Measurements from ENCODE around the gene TAS1R1. TPM values are rescaled to one million over a fixed set of nuclear protein-coding genes. Genes with fewer than 3 reads are reported as not detected.

The TAS1R1 gene
- total RNA-seq, 1 experiment from 2014 or later, result not detected

DNA sequence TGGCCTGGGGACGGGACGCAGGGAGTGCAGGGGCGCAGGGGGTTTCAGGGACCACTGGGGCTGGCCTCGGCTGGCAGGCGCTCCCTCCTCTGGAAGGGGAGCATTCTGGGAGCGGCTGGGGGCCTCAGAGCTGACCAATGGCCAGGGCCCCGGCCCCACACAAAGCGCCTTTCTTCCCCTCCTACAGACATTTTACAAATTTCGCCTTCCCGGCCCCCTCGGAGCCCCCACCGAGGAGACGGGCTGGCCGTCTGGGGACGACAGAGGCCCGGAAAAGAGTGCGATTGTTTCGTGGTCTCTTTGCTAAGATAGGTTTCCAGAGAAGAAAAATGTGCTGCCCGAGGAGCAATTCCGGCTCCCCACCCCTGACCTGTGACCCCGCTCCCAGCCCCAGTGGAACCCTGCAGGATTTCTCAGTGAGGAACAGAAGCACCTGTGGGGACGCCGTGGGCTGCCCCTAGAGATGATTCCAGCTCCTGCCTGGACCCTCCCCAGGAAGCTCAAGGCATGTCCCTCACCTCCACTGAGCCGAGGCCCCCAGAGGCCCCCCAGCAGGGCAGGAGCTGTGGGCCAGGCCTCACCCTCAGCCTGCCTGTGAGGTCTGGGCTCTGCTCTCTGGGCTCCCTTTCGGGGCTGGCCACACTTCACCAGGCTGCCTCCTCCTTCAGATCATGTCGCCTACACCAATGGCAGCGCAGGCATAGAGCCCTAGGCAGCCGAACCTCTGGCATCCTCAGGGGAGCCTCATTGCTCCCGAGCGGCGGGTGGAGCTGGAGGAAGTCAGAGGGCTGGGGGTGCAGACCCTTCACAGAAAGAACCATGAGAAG, 48.7 kb upstream of the TAS1R1 start:
- ChIA-PET POLR2A (no interaction called here), CTCF (no interaction called here)
- no peaks in the 10 kb centered on the region for H3K4me1 ChIP-seq
- Mint-ChIP-seq H3K36me3 (ENCODE audit: insufficient read depth, unreplicated experiment) (no peaks in the 10 kb centered on the region), H3K27ac (ENCODE audit: unreplicated experiment) (no peak overlapping the region), H3K4me1 (ENCODE audit: low read depth, unreplicated experiment) (no peaks in the 10 kb centered on the region), H3K4me3 (ENCODE audit: unreplicated experiment) (no peak overlapping the region), H3K9me3 (ENCODE audit: unreplicated experiment) (no peaks in the 10 kb centered on the region), H3K27me3 (ENCODE audit: insufficient read depth, unreplicated experiment) (no peaks in the 10 kb centered on the region)
- TF ChIP-seq, protein P1, sequence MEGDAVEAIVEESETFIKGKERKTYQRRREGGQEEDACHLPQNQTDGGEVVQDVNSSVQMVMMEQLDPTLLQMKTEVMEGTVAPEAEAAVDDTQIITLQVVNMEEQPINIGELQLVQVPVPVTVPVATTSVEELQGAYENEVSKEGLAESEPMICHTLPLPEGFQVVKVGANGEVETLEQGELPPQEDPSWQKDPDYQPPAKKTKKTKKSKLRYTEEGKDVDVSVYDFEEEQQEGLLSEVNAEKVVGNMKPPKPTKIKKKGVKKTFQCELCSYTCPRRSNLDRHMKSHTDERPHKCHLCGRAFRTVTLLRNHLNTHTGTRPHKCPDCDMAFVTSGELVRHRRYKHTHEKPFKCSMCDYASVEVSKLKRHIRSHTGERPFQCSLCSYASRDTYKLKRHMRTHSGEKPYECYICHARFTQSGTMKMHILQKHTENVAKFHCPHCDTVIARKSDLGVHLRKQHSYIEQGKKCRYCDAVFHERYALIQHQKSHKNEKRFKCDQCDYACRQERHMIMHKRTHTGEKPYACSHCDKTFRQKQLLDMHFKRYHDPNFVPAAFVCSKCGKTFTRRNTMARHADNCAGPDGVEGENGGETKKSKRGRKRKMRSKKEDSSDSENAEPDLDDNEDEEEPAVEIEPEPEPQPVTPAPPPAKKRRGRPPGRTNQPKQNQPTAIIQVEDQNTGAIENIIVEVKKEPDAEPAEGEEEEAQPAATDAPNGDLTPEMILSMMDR (IDR thresholded peaks at IDR 0.05; ENCODE audit: insufficient read depth in 1 of 2, low read depth in 1 of 2, low read length in 1 of 2, severe bottlenecking in 1 of 2, unreplicated experiment in 1 of 2), result no peak
- intact Hi-C loops (cut with micrococcal nuclease; ENCODE audit: unreplicated experiment), result no loop called here
- H3K9me3 ChIP-seq, result no peaks in the 10 kb centered on the region
- H3K27me3 ChIP-seq (replicated peaks; ENCODE audit: control insufficient read depth, insufficient read depth, low read length), result no peaks in the 10 kb centered on the region
- H3K36me3 ChIP-seq (ENCODE audit: control insufficient read depth, insufficient read depth, low read length), result no peaks in the 10 kb centered on the region
- no TSS peak for BruUV-seq (replicated peaks)
- no peak for DNase-seq
- H3K4me3 ChIP-seq (ENCODE audit: low read depth, low read length), result no peak overlapping the region

DNA sequence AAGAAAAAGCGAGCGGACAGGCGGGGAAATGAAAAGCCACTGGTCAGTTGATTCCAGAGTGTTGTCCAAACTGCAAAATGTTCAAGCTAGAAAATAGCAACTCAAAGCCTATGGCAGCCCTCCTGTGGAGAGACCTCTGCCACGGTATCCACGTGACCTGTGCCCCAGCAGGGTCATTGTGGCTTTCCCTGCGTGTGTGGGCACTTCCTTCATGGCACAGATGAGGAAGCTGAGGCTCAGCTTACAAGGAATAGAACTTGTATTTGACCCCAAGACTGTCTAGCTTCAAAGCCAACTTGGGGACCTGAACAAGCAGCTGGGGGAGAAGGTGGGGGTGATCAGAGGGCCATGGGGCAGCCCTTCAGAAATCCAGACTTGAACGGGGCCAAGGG, 48.1 kb upstream of the TAS1R1 start:
- no peak overlapping the region for H3K4me3 Mint-ChIP-seq (ENCODE audit: unreplicated experiment)
- no peaks in the 10 kb centered on the region for H3K27me3 Mint-ChIP-seq (ENCODE audit: insufficient read depth, unreplicated experiment)
- TF ChIP-seq, protein P1 (IDR thresholded peaks at IDR 0.05; ENCODE audit: insufficient read depth in 1 of 2, low read depth in 1 of 2, low read length in 1 of 2, severe bottlenecking in 1 of 2, unreplicated experiment in 1 of 2), result no peak
- no peaks in the 10 kb centered on the region for H3K4me1 Mint-ChIP-seq (ENCODE audit: low read depth, unreplicated experiment)
- H3K4me3 ChIP-seq (ENCODE audit: low read depth, low read length), result no peak overlapping the region
- no TSS peak for BruUV-seq (replicated peaks)
- intact Hi-C loops (cut with micrococcal nuclease; ENCODE audit: unreplicated experiment), result no loop called here
- H3K4me1 ChIP-seq, result no peaks in the 10 kb centered on the region
- H3K27ac Mint-ChIP-seq (ENCODE audit: unreplicated experiment), result no peak overlapping the region
- no peaks in the 10 kb centered on the region for H3K36me3 ChIP-seq (ENCODE audit: control insufficient read depth, insufficient read depth, low read length)
- H3K9me3 ChIP-seq, result no peaks in the 10 kb centered on the region
- DNase-seq, result no peak
- POLR2A ChIA-PET, result no interaction called here
- no peaks in the 10 kb centered on the region for H3K36me3 Mint-ChIP-seq (ENCODE audit: insufficient read depth, unreplicated experiment)
- CTCF ChIA-PET, result no interaction called here
- H3K27me3 ChIP-seq (replicated peaks; ENCODE audit: control insufficient read depth, insufficient read depth, low read length), result no peaks in the 10 kb centered on the region
- H3K9me3 Mint-ChIP-seq (ENCODE audit: unreplicated experiment), result no peaks in the 10 kb centered on the region

DNA sequence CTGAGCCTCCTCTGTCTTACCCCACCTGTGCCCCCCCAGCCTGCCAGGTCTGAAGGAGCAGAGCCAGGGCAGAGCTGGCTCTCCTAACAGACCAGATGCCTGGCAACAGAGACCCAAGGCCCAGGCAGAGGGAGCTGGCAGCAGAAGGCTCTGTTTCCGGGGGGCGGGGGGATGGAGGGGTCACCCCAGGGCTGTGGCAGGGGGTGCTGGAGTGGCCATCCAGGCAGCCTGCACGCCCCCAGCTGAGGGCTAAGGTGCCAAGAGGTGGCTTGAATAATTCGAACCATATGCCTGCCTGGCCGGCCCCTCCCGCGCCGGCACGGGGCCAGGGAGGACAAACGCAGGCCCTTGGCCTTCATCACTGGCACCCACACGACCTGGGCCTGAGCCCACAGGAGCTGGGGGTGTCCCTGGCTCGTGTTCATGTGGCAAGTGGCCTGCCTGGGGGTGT, 47.6 kb upstream of the TAS1R1 start:
- Mint-ChIP-seq H3K27ac (ENCODE audit: unreplicated experiment) (no peak overlapping the region), H3K27me3 (ENCODE audit: insufficient read depth, unreplicated experiment) (no peaks in the 10 kb centered on the region), H3K4me1 (ENCODE audit: low read depth, unreplicated experiment) (no peaks in the 10 kb centered on the region), H3K4me3 (ENCODE audit: unreplicated experiment) (no peak overlapping the region), H3K9me3 (ENCODE audit: unreplicated experiment) (no peaks in the 10 kb centered on the region), H3K36me3 (ENCODE audit: insufficient read depth, unreplicated experiment) (no peaks in the 10 kb centered on the region)
- ChIA-PET POLR2A (no interaction called here), CTCF (no interaction called here)
- H3K9me3 ChIP-seq, result no peaks in the 10 kb centered on the region
- BruUV-seq (replicated peaks), result no TSS peak
- H3K4me3 ChIP-seq (ENCODE audit: low read depth, low read length), result no peak overlapping the region
- H3K4me1 ChIP-seq, result no peaks in the 10 kb centered on the region
- TF ChIP-seq, protein P1 (IDR thresholded peaks at IDR 0.05; ENCODE audit: insufficient read depth in 1 of 2, low read depth in 1 of 2, low read length in 1 of 2, severe bottlenecking in 1 of 2, unreplicated experiment in 1 of 2), result no peak
- H3K27me3 ChIP-seq (replicated peaks; ENCODE audit: control insufficient read depth, insufficient read depth, low read length), result no peaks in the 10 kb centered on the region
- DNase-seq, result no peak
- H3K36me3 ChIP-seq (ENCODE audit: control insufficient read depth, insufficient read depth, low read length), result no peaks in the 10 kb centered on the region
- intact Hi-C loops (cut with micrococcal nuclease; ENCODE audit: unreplicated experiment), result no loop called here

Data from Caco-2 (cell line).